AG04450 (cell line): ENCODE data around the gene TRAF2. TPM values are rescaled to one million over a fixed set of nuclear protein-coding genes. Genes with fewer than 3 reads are reported as not detected.

Experiments used
- CTCF ChIA-PET: fragments of 300-600, 350-600 bp; formaldehyde crosslinking; extraction: SDS; loops from one replicate; lab custom pipeline; 2022; ENCODE audit warnings: antibody characterized with exemption, inconsistent platforms; lab: Charles Lee
- POLR2A ChIA-PET: fragments of 350-600 bp; formaldehyde crosslinking; extraction: SDS; loops from one replicate; lab custom pipeline; 2021; ENCODE audit warnings: antibody characterized with exemption, inconsistent platforms; lab: Yijun Ruan, JAX
- DNase-seq: peaks from one replicate; pipeline ENCODE4 v3.0.0-alpha.2; 2011; ENCODE audit warnings: low read depth, low spot score
- H3K27ac ChIP-seq: one replicate; pipeline ENCODE4 v1.5.1; 2012; ENCODE audit warnings: low read depth, low read length, control low read depth
- H3K27me3 ChIP-seq: one replicate; pipeline ENCODE4 v1.6.0; 2012; ENCODE audit warnings: low read length; ENCODE audit not compliant: control insufficient read depth, insufficient read depth
- H3K4me3 ChIP-seq: 2 replicates; pipeline ENCODE4 v1.5.1; 2011; ENCODE audit warnings: mild to moderate bottlenecking, low read depth, low read length, control low read depth
- H3K9me3 ChIP-seq: 2 replicates; pipeline ENCODE4 v1.5.1; 2012; ENCODE audit warnings: low read length; ENCODE audit not compliant: control insufficient read depth, insufficient read depth
- polyA plus RNA-seq: library from polyadenylated mRNA; depleted of rRNA; stranded (reverse); fragments of >200 nt; gene quantifications from 2 replicates; pipeline ENCODE4 v1.2.3, GENCODE V29; 2011
- TF ChIP-seq, protein P1 (sequence below): IDR thresholded peaks from 2 replicates; pipeline ENCODE4 v1.5.1; 2011; ENCODE audit warnings: low read depth, low read length, control low read depth, inconsistent platforms

The TRAF2 gene
- polyA plus RNA-seq, 1 experiment = 6.1 TPM

GRCh38 chr9:136910901-136911245 lies 24.6 kb downstream of the TRAF2 start:
- no peak for DNase-seq
- H3K27ac ChIP-seq = no peak overlapping the region
- H3K27me3 ChIP-seq = no peaks in the 10 kb centered on the region
- TF ChIP-seq, protein P1, sequence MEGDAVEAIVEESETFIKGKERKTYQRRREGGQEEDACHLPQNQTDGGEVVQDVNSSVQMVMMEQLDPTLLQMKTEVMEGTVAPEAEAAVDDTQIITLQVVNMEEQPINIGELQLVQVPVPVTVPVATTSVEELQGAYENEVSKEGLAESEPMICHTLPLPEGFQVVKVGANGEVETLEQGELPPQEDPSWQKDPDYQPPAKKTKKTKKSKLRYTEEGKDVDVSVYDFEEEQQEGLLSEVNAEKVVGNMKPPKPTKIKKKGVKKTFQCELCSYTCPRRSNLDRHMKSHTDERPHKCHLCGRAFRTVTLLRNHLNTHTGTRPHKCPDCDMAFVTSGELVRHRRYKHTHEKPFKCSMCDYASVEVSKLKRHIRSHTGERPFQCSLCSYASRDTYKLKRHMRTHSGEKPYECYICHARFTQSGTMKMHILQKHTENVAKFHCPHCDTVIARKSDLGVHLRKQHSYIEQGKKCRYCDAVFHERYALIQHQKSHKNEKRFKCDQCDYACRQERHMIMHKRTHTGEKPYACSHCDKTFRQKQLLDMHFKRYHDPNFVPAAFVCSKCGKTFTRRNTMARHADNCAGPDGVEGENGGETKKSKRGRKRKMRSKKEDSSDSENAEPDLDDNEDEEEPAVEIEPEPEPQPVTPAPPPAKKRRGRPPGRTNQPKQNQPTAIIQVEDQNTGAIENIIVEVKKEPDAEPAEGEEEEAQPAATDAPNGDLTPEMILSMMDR = no peak
- H3K9me3 ChIP-seq = no peaks in the 10 kb centered on the region; the same call in 1 of the 2 replicates
- ChIA-PET CTCF (interaction anchor here (1.0 kb wide), 1 partner anchor 125 kb away, joined by 3 read pairs; no protein-coding TSS in a partner anchor), POLR2A (no interaction called here)
- H3K4me3 ChIP-seq = no peak overlapping the region

GRCh38 chr9:136913701-136914438 lies 27.6 kb downstream of the TRAF2 start:
- Histone ChIP-seq H3K9me3 (no peaks in the 10 kb centered on the region; the same call in 1 of the 2 replicates), H3K4me3 (no peak overlapping the region), H3K27ac (no peak overlapping the region), H3K27me3 (no peaks in the 10 kb centered on the region)
- ChIA-PET CTCF (no interaction called here), POLR2A (no interaction called here)
- TF ChIP-seq, protein P1 = no peak
- no peak for DNase-seq

GRCh38 chr9:136915632-136916329 lies 29.5 kb downstream of the TRAF2 start:
- H3K4me3 ChIP-seq = no peak overlapping the region
- ChIA-PET POLR2A (no interaction called here), CTCF (no interaction called here)

GRCh38 chr9:136916330-136917184 lies 30.2 kb downstream of the TRAF2 start:
- CTCF ChIA-PET = no interaction called here
- DNase-seq = no peak

More at GRCh38 chr9:136915632-136916329, 29.5 kb downstream of the TRAF2 start:
- TF ChIP-seq, protein P1 = no peak
- Histone ChIP-seq H3K9me3 (no peaks in the 10 kb centered on the region; the same call in 1 of the 2 replicates), H3K27me3 (no peaks in the 10 kb centered on the region), H3K27ac (no peak overlapping the region)
- DNase-seq = no peak

More at GRCh38 chr9:136916330-136917184, 30.2 kb downstream of the TRAF2 start:
- POLR2A ChIA-PET = no interaction called here
- H3K4me3 ChIP-seq = no peak overlapping the region
- no peaks in the 10 kb centered on the region for H3K27me3 ChIP-seq
- TF ChIP-seq, protein P1 = no peak
- no peaks in the 10 kb centered on the region; the same call in 1 of the 2 replicates for H3K9me3 ChIP-seq
- no peak overlapping the region for H3K27ac ChIP-seq
